SK-N-SH (cell line): ENCODE measurements around the gene MAST4. TPM values are rescaled to one million over a fixed set of nuclear protein-coding genes. Genes with fewer than 3 reads are reported as not detected.

Experiments used
- CTCF ChIA-PET: fragments of 300-600, 350-600 bp; formaldehyde crosslinking; extraction: SDS; loops from one replicate; lab custom pipeline; 2021; lab: Yijun Ruan, JAX
- POLR2A ChIA-PET: fragments of 350-600 bp; sonication (Branson Sonifier 250); formaldehyde crosslinking; extraction: SDS; loops from one replicate; lab custom pipeline; 2020; ENCODE audit warnings: antibody characterized with exemption, inconsistent platforms; lab: Yijun Ruan, JAX
- DNase-seq: peaks from one replicate; pipeline ENCODE4 v3.0.0; 2012
- H2AFZ ChIP-seq: fragments of 200-600 bp; sonication (generic); 2 replicates; pipeline ENCODE4 v1.8.1; 2016; ENCODE audit warnings: antibody characterized with exemption, mild to moderate bottlenecking, low read depth
- H3F3A ChIP-seq: fragments of 200-600 bp; sonication (generic); replicated peaks from 2 replicates; pipeline ENCODE3; 2016; ENCODE audit warnings: antibody characterized with exemption, mild to moderate bottlenecking; ENCODE audit not compliant: insufficient read depth
- H3K27ac ChIP-seq, 2 experiments: fragments of 200-500 bp in 1 of 2; fragments of 200-600 bp in 1 of 2; sonication (Bioruptor generic) in 1 of 2; sonication (generic), shearing (Covaris generic) in 1 of 2; 2 replicates each; pipeline versions ENCODE4 v1.5.1 to v1.6.1; 2014 to 2016; ENCODE audit warnings: low read depth in 2 of 2, inconsistent platforms in 1 of 2, low read length in 1 of 2, mild to moderate bottlenecking in 1 of 2, mixed read lengths in 1 of 2
- H3K27me3 ChIP-seq: fragments of 200-600 bp; sonication (generic), shearing (Covaris generic); 2 replicates; pipeline ENCODE4 v1.6.1; 2016; ENCODE audit warnings: mixed run types; ENCODE audit not compliant: insufficient read depth
- H3K36me3 ChIP-seq, 2 experiments: fragments of 200-500 bp in 1 of 2; fragments of 200-600 bp in 1 of 2; sonication (Bioruptor generic) in 1 of 2; sonication (generic) in 1 of 2; replicated peaks in 1 of 2; 2 replicates each; pipeline versions ENCODE3 to v1.5.1; 2014 to 2016; ENCODE audit warnings: low read length in 1 of 2, mild to moderate bottlenecking in 1 of 2; ENCODE audit not compliant: insufficient read depth in 2 of 2, control insufficient read depth in 1 of 2
- H3K4me1 ChIP-seq, 2 experiments: fragments of 200-500 bp in 1 of 2; fragments of 200-600 bp in 1 of 2; sonication (Bioruptor generic) in 1 of 2; sonication (generic), shearing (Covaris generic) in 1 of 2; 2 replicates each; pipeline versions ENCODE4 v1.5.1 to v1.6.1; 2014 to 2016; ENCODE audit warnings: low read depth in 1 of 2, low read length in 1 of 2, mixed run types in 1 of 2; ENCODE audit not compliant: insufficient read depth in 2 of 2, control insufficient read depth in 1 of 2
- H3K4me2 ChIP-seq: fragments of 200-600 bp; sonication (generic), shearing (Covaris generic); 2 replicates; pipeline ENCODE4 v1.6.1; 2017; ENCODE audit warnings: mixed run types
- H3K4me3 ChIP-seq, 2 experiments: fragments of 200-500 bp in 1 of 2; fragments of 200-600 bp in 1 of 2; sonication (Bioruptor generic) in 1 of 2; sonication (generic), shearing (Covaris generic) in 1 of 2; 2 replicates each; pipeline versions ENCODE4 v1.5.1 to v1.8.1; 2014 to 2016; ENCODE audit warnings: low read depth in 2 of 2, inconsistent platforms in 1 of 2, low read length in 1 of 2, mild to moderate bottlenecking in 1 of 2, mixed read lengths in 1 of 2, moderate library complexity in 1 of 2
- H3K79me2 ChIP-seq: fragments of 200-600 bp; sonication (generic); 2 replicates; pipeline ENCODE4 v1.8.1; 2017; ENCODE audit warnings: mild to moderate bottlenecking; ENCODE audit not compliant: insufficient read depth
- H3K9ac ChIP-seq: fragments of 200-600 bp; sonication (generic); 2 replicates; pipeline ENCODE4 v1.6.1; 2017; ENCODE audit warnings: mixed run types
- H3K9me2 ChIP-seq: fragments of 200-600 bp; sonication (generic); 2 replicates; pipeline ENCODE4 v1.6.1; 2017; ENCODE audit warnings: mixed run types
- H3K9me3 ChIP-seq: fragments of 200-600 bp; sonication (generic); 2 replicates; pipeline ENCODE4 v1.6.1; 2017; ENCODE audit warnings: mixed run types, mild to moderate bottlenecking, moderate library complexity
- H4K20me1 ChIP-seq: fragments of 200-600 bp; sonication (generic); 2 replicates; pipeline ENCODE4 v1.6.1; 2017; ENCODE audit warnings: mild to moderate bottlenecking, mixed run types; ENCODE audit not compliant: insufficient read depth
- CHD2 ChIP-seq: fragments of 150-350 bp; IDR thresholded peaks from 2 replicates; pipeline ENCODE4 v1.6.1; 2018; ENCODE audit warnings: low read length; ENCODE audit not compliant: partially characterized antibody
- EP300 ChIP-seq, 2 experiments: IDR thresholded peaks; 2 replicates each; pipeline versions ENCODE4 v1.4.0 to v1.6.1; 2012; ENCODE audit warnings: borderline replicate concordance in 1 of 2, low read depth in 1 of 2, low read length in 1 of 2
- FOXM1 ChIP-seq: IDR thresholded peaks from 2 replicates; pipeline ENCODE4 v1.4.0; 2012; ENCODE audit warnings: low read depth, mild to moderate bottlenecking
- NRF1 ChIP-seq: IDR thresholded peaks from 2 replicates; pipeline ENCODE4 v1.6.1; 2012; ENCODE audit warnings: low read depth, mild to moderate bottlenecking, low read length
- RCOR1 ChIP-seq: fragments of 150-350 bp; IDR thresholded peaks from 2 replicates; pipeline ENCODE4 v1.6.1; 2017; ENCODE audit warnings: antibody characterized with exemption, low read length
- WGBS: methylation state at CpG from one replicate; pipeline ENCODE4 v1.1.6; 2017; ENCODE audit warnings: low lambda C conversion rate; 5-methylcytosine and 5-hydroxymethylcytosine counted together
- polyA plus RNA-seq, 3 experiments: library from polyadenylated mRNA; depleted of rRNA; stranded (reverse); fragments of >200 nt; gene quantifications; 2 replicates each; pipeline ENCODE4 v1.2.3, GENCODE V29; 2012
- TF ChIP-seq, protein P1 (sequence below): fragments of 200-600 bp; sonication (generic); IDR thresholded peaks from 2 replicates; pipeline ENCODE4 v1.6.1; 2017; ENCODE audit warnings: antibody characterized with exemption, mild to moderate bottlenecking, moderate library complexity
- TF ChIP-seq, protein P2 (sequence below): IDR thresholded peaks from 2 replicates; pipeline ENCODE4; 2012
- TF ChIP-seq, protein P3 (sequence below): fragments of 150-350 bp; IDR thresholded peaks from 2 replicates; pipeline ENCODE4 v1.6.1; 2016; ENCODE audit warnings: mild to moderate bottlenecking, low read depth, low read length
- TF ChIP-seq, protein P4 (sequence below): fragments of 150-350 bp; IDR thresholded peaks from 2 replicates; pipeline ENCODE4 v1.6.1; 2017; ENCODE audit warnings: antibody characterized with exemption, low read length, low read depth, borderline replicate concordance
- TF ChIP-seq, protein P5 (sequence below): IDR thresholded peaks from 2 replicates; pipeline ENCODE4 v1.4.0; 2012; ENCODE audit warnings: low read depth, borderline replicate concordance
- TF ChIP-seq, protein P6 (sequence below): IDR thresholded peaks from 2 replicates; pipeline ENCODE4 v1.4.0; 2012; ENCODE audit warnings: low read depth, borderline replicate concordance

The MAST4 gene
- polyA plus RNA-seq, 1 of the 3 experiments (the other 2 are of a cell fraction) = 2.2 TPM

DNA sequence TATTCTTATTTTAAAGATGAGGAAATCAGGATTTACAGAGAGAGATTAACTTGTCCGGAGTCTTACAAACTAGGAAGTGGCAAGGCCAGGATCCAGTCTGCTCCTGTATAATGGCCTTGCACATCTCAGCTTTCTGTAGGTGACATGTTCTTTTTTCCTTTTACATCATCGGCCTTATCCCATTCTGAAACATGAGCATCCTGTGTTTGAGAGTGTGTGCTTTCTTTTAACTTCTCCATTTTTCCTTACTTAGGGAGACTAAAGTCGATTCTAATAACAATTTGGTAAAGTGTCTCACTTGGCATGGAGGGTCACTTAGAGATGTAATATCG lies 385.8 kb downstream of the MAST4 start:
- ChIA-PET POLR2A (no interaction called here), CTCF (interaction anchor here (1.9 to 2.2 kb wide), 2 partner anchors 10 to 168 kb away, joined by 7 to 9 read pairs; no protein-coding TSS in a partner anchor)
- H3K27me3 ChIP-seq = no peaks in the 10 kb centered on the region
- H4K20me1 ChIP-seq = no peaks in the 10 kb centered on the region
- no peak overlapping the region for H3K4me3 ChIP-seq
- no peaks in the 10 kb centered on the region for H3K9me3 ChIP-seq
- no peak overlapping the region for H3K4me2 ChIP-seq
- H2AFZ ChIP-seq = no peak overlapping the region
- H3K79me2 ChIP-seq = no peaks in the 10 kb centered on the region
- H3F3A ChIP-seq = no peaks in the 10 kb centered on the region
- no peaks in the 10 kb centered on the region for H3K9me2 ChIP-seq
- H3K27ac ChIP-seq = no peak overlapping the region
- no peak overlapping the region for H3K9ac ChIP-seq
- WGBS = 60% methylated on average over 4 of the region's 4 CpGs
- no peak for DNase-seq
- TF ChIP-seq CHD2 (no peak), RCOR1 (no peak), EP300 (IDR thresholded peaks at IDR 0.05; ENCODE audit: borderline replicate concordance in 1 of 2, low read depth in 1 of 2, low read length in 1 of 2) (no peak), FOXM1 (no peak), NRF1 (no peak)
- TF ChIP-seq, protein P1, sequence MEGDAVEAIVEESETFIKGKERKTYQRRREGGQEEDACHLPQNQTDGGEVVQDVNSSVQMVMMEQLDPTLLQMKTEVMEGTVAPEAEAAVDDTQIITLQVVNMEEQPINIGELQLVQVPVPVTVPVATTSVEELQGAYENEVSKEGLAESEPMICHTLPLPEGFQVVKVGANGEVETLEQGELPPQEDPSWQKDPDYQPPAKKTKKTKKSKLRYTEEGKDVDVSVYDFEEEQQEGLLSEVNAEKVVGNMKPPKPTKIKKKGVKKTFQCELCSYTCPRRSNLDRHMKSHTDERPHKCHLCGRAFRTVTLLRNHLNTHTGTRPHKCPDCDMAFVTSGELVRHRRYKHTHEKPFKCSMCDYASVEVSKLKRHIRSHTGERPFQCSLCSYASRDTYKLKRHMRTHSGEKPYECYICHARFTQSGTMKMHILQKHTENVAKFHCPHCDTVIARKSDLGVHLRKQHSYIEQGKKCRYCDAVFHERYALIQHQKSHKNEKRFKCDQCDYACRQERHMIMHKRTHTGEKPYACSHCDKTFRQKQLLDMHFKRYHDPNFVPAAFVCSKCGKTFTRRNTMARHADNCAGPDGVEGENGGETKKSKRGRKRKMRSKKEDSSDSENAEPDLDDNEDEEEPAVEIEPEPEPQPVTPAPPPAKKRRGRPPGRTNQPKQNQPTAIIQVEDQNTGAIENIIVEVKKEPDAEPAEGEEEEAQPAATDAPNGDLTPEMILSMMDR = no peak
- TF ChIP-seq, protein P2, sequence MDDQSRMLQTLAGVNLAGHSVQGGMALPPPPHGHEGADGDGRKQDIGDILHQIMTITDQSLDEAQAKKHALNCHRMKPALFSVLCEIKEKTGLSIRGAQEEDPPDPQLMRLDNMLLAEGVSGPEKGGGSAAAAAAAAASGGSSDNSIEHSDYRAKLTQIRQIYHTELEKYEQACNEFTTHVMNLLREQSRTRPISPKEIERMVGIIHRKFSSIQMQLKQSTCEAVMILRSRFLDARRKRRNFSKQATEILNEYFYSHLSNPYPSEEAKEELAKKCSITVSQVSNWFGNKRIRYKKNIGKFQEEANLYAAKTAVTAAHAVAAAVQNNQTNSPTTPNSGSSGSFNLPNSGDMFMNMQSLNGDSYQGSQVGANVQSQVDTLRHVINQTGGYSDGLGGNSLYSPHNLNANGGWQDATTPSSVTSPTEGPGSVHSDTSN = no peak
- TF ChIP-seq, protein P3, sequence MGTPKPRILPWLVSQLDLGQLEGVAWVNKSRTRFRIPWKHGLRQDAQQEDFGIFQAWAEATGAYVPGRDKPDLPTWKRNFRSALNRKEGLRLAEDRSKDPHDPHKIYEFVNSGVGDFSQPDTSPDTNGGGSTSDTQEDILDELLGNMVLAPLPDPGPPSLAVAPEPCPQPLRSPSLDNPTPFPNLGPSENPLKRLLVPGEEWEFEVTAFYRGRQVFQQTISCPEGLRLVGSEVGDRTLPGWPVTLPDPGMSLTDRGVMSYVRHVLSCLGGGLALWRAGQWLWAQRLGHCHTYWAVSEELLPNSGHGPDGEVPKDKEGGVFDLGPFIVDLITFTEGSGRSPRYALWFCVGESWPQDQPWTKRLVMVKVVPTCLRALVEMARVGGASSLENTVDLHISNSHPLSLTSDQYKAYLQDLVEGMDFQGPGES = no peak
- TF ChIP-seq, protein P4, sequence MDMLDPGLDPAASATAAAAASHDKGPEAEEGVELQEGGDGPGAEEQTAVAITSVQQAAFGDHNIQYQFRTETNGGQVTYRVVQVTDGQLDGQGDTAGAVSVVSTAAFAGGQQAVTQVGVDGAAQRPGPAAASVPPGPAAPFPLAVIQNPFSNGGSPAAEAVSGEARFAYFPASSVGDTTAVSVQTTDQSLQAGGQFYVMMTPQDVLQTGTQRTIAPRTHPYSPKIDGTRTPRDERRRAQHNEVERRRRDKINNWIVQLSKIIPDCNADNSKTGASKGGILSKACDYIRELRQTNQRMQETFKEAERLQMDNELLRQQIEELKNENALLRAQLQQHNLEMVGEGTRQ = no peak
- TF ChIP-seq, protein P5, sequence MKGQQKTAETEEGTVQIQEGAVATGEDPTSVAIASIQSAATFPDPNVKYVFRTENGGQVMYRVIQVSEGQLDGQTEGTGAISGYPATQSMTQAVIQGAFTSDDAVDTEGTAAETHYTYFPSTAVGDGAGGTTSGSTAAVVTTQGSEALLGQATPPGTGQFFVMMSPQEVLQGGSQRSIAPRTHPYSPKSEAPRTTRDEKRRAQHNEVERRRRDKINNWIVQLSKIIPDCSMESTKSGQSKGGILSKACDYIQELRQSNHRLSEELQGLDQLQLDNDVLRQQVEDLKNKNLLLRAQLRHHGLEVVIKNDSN = no peak
- TF ChIP-seq, protein P6, sequence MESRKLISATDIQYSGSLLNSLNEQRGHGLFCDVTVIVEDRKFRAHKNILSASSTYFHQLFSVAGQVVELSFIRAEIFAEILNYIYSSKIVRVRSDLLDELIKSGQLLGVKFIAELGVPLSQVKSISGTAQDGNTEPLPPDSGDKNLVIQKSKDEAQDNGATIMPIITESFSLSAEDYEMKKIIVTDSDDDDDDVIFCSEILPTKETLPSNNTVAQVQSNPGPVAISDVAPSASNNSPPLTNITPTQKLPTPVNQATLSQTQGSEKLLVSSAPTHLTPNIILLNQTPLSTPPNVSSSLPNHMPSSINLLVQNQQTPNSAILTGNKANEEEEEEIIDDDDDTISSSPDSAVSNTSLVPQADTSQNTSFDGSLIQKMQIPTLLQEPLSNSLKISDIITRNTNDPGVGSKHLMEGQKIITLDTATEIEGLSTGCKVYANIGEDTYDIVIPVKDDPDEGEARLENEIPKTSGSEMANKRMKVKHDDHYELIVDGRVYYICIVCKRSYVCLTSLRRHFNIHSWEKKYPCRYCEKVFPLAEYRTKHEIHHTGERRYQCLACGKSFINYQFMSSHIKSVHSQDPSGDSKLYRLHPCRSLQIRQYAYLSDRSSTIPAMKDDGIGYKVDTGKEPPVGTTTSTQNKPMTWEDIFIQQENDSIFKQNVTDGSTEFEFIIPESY = no peak
- no peaks in the 10 kb centered on the region for H3K36me3 ChIP-seq
- no peaks in the 10 kb centered on the region for H3K4me1 ChIP-seq
